DND-41 (cell line): ENCODE measurements around the gene C22orf15.

Source experiments
- ATAC-seq: fragments of 200-7000 bp; cut with Tn5 transposase; 3 replicates; pipeline ENCODE4 v1.9.1; 2021; ENCODE audit warnings: low read depth; ENCODE audit not compliant: insufficient read depth
- DNase-seq: peaks from one replicate; pipeline ENCODE4 v3.0.0-alpha.2; 2020
- H2AFZ ChIP-seq: 2 replicates; pipeline ENCODE4 v1.6.0; 2012; ENCODE audit warnings: low read depth, low read length
- H3K27ac ChIP-seq: 2 replicates; pipeline ENCODE4 v1.5.1; 2012; ENCODE audit warnings: low read length, inconsistent platforms
- H3K27me3 ChIP-seq: fragments of 200-600 bp; sonication (generic); 2 replicates; pipeline ENCODE4 v1.6.0; 2012; ENCODE audit warnings: low read length, mild to moderate bottlenecking, inconsistent platforms; ENCODE audit not compliant: insufficient read depth, poor library complexity
- H3K36me3 ChIP-seq: 2 replicates; pipeline ENCODE4 v1.5.1; 2012; ENCODE audit warnings: low read length, inconsistent platforms; ENCODE audit not compliant: insufficient read depth
- H3K4me1 ChIP-seq: 2 replicates; pipeline ENCODE4 v1.5.1; 2012; ENCODE audit warnings: mild to moderate bottlenecking, low read length; ENCODE audit not compliant: insufficient read depth
- H3K4me2 ChIP-seq: 2 replicates; pipeline ENCODE4 v1.6.0; 2012; ENCODE audit warnings: mild to moderate bottlenecking, moderate library complexity, low read length, inconsistent platforms; ENCODE audit not compliant: insufficient read depth
- H3K4me3 ChIP-seq, 2 experiments: fragments of 200-600 bp in 1 of 2; shearing (Covaris generic) in 1 of 2; 2 replicates each; pipeline ENCODE4 v1.5.1; 2012 to 2016; ENCODE audit warnings: inconsistent platforms in 2 of 2, low read length in 2 of 2, mild to moderate bottlenecking in 2 of 2, low read depth in 1 of 2, moderate library complexity in 1 of 2
- H3K79me2 ChIP-seq: 2 replicates; pipeline ENCODE4 v1.6.0; 2012; ENCODE audit warnings: low read length, inconsistent platforms; ENCODE audit not compliant: insufficient read depth
- H3K9ac ChIP-seq: 2 replicates; pipeline ENCODE4 v1.6.0; 2012; ENCODE audit warnings: low read depth, mild to moderate bottlenecking, inconsistent platforms, low read length, moderate library complexity
- H3K9me3 ChIP-seq: 2 replicates; pipeline ENCODE4 v1.5.1; 2012; ENCODE audit warnings: low read length, moderate library complexity, mild to moderate bottlenecking, inconsistent platforms; ENCODE audit not compliant: insufficient read depth, severe bottlenecking
- H4K20me1 ChIP-seq: 2 replicates; pipeline ENCODE4 v1.6.0; 2012; ENCODE audit warnings: low read length; ENCODE audit not compliant: insufficient read depth
- CTCF ChIP-seq: IDR thresholded peaks from 2 replicates; pipeline ENCODE4 v1.5.1; 2012; ENCODE audit warnings: borderline replicate concordance, low read length, moderate library complexity, mild to moderate bottlenecking; ENCODE audit not compliant: poor library complexity, severe bottlenecking; ENCODE audit errors: extremely low read depth
- EZH2 ChIP-seq: IDR thresholded peaks from 3 replicates; pipeline ENCODE4 v1.6.1; 2012; ENCODE audit warnings: borderline replicate concordance, low read depth, mild to moderate bottlenecking, moderate library complexity, low read length, inconsistent platforms; ENCODE audit not compliant: severe bottlenecking

C22orf15 gene

GRCh38 chr22:23772649-23773473, 10.1 kb downstream of the C22orf15 start, which contains the start of gene MMP11:
TSS of gene MMP11 (plus strand) at chr22:23772849. CDS start at chr22:23772871, 22 bp downstream.
- peaks cover 13% of the 10 kb centered on the region for H3K4me1 ChIP-seq
- TF ChIP-seq EZH2 (no peak), CTCF (no peak)
- H3K4me2 ChIP-seq, result peak within 1 kb of the TSS; percentile 63
- no peak within 1 kb of the TSS for H3K27ac ChIP-seq
- DNase-seq, result peak; percentile 50
- H3K36me3 ChIP-seq, result no peaks in the 10 kb centered on the region
- no peaks in the 10 kb centered on the region for H3K79me2 ChIP-seq
- peak; percentile 47; the same call in 1 of the 3 replicates for ATAC-seq
- H4K20me1 ChIP-seq, result no peaks in the 10 kb centered on the region
- H3K9me3 ChIP-seq, result no peaks in the 10 kb centered on the region
- H3K27me3 ChIP-seq, result no peaks in the 10 kb centered on the region
- no peak within 1 kb of the TSS for H3K9ac ChIP-seq
- H3K4me3 ChIP-seq, result peak within 1 kb of the TSS in 1 of 2 experiments; percentile 37; a peak in 1 of 4 replicates
- H2AFZ ChIP-seq, result peak within 1 kb of the TSS; percentile 62

GRCh38 chr22:23773483-23774113, 10.8 kb downstream of the C22orf15 start:
- Histone ChIP-seq H3K4me2 (no peak overlapping the region), H3K27ac (no peak overlapping the region), H2AFZ (no peak overlapping the region), H3K9me3 (no peaks in the 10 kb centered on the region), H3K9ac (no peak overlapping the region), H4K20me1 (no peaks in the 10 kb centered on the region), H3K27me3 (no peaks in the 10 kb centered on the region), H3K4me3 (no peak overlapping the region), H3K36me3 (no peaks in the 10 kb centered on the region), H3K4me1 (peaks cover 8% of the 10 kb centered on the region), H3K79me2 (no peaks in the 10 kb centered on the region)
- ATAC-seq (no peak), DNase-seq (no peak)
- TF ChIP-seq CTCF (no peak), EZH2 (no peak)

- no peak for TF ChIP-seq CTCF
- no peak for TF ChIP-seq EZH2
- Histone ChIP-seq H3K9me3 (no peaks in the 10 kb centered on the region), H4K20me1 (no peaks in the 10 kb centered on the region), H3K27me3 (no peaks in the 10 kb centered on the region), H3K4me3 (no peak overlapping the region), H3K9ac (no peak overlapping the region), H3K4me1 (peaks cover 8% of the 10 kb centered on the region), H2AFZ (no peak overlapping the region), H3K36me3 (no peaks in the 10 kb centered on the region), H3K27ac (no peak overlapping the region), H3K4me2 (no peak overlapping the region), H3K79me2 (no peaks in the 10 kb centered on the region)
- ATAC-seq (no peak), DNase-seq (no peak)
Observed at GRCh38 chr22:23774114-23774921, 11.5 kb downstream of the C22orf15 start.
